HL-60 (cell line): ENCODE results near the gene WBP2.

Experiments
- DNase-seq, 2 experiments: peaks; one replicate each; pipeline ENCODE4 v3.0.0-alpha.2; 2010 to 2020; ENCODE audit warnings: low read depth in 1 of 2, low spot score in 1 of 2
- H3K27ac ChIP-seq: fragments of 250-450 bp; sonication (Bioruptor Pico); replicated peaks from 2 replicates; pipeline ENCODE4 v1.5.1; 2020; ENCODE audit warnings: mild to moderate bottlenecking, moderate library complexity
- H3K27me3 ChIP-seq: fragments of 250-450 bp; sonication (Bioruptor Pico); 2 replicates; pipeline ENCODE4 v1.5.1; 2021; ENCODE audit warnings: mild to moderate bottlenecking, moderate library complexity; ENCODE audit not compliant: insufficient read depth, poor library complexity, severe bottlenecking
- H3K4me3 ChIP-seq: replicated peaks from 2 replicates; pipeline ENCODE4 v1.5.1; 2011; ENCODE audit warnings: mild to moderate bottlenecking, control low read depth, low read length; ENCODE audit not compliant: insufficient read depth
- GABPA ChIP-seq: IDR thresholded peaks from 2 replicates; pipeline ENCODE4 v1.6.1; 2012; ENCODE audit warnings: low read depth
- POLR2AphosphoS5 ChIP-seq: IDR thresholded peaks from 2 replicates; pipeline ENCODE4 v1.6.1; 2012; ENCODE audit warnings: low read depth
- SPI1 ChIP-seq: IDR thresholded peaks from 2 replicates; pipeline ENCODE4 v1.6.1; 2012; ENCODE audit warnings: low read depth, mild to moderate bottlenecking, borderline replicate concordance
- TF ChIP-seq, protein P1 (sequence below): IDR thresholded peaks from 2 replicates; pipeline ENCODE4 v1.6.1; 2012; ENCODE audit warnings: low read depth; ENCODE audit not compliant: insufficient replicate concordance
- TF ChIP-seq, protein P2 (sequence below): IDR thresholded peaks from one replicate; pipeline ENCODE4 v1.5.1; 2011; ENCODE audit warnings: low read length, control low read depth, inconsistent platforms; ENCODE audit not compliant: insufficient read depth

WBP2 gene

DNA sequence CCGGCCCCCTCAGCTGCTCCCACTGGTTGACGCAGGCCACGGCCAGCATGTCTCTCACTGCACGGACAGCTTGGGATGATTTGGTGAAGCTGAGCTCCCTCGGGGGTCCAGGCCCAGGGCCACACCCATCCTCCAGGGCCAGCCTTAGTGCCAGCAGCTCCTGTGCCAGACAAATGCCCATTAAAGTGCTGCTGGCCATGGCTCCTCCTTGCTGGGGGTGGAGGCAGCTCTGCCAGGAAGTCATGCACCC lies 20.7 kb upstream of the WBP2 start:
- Histone ChIP-seq H3K27ac (no peak overlapping the region), H3K27me3 (peaks cover 9% of the 10 kb centered on the region), H3K4me3 (no peak overlapping the region)
- no peak for DNase-seq
- no peak for TF ChIP-seq GABPA
- TF ChIP-seq, protein P1, sequence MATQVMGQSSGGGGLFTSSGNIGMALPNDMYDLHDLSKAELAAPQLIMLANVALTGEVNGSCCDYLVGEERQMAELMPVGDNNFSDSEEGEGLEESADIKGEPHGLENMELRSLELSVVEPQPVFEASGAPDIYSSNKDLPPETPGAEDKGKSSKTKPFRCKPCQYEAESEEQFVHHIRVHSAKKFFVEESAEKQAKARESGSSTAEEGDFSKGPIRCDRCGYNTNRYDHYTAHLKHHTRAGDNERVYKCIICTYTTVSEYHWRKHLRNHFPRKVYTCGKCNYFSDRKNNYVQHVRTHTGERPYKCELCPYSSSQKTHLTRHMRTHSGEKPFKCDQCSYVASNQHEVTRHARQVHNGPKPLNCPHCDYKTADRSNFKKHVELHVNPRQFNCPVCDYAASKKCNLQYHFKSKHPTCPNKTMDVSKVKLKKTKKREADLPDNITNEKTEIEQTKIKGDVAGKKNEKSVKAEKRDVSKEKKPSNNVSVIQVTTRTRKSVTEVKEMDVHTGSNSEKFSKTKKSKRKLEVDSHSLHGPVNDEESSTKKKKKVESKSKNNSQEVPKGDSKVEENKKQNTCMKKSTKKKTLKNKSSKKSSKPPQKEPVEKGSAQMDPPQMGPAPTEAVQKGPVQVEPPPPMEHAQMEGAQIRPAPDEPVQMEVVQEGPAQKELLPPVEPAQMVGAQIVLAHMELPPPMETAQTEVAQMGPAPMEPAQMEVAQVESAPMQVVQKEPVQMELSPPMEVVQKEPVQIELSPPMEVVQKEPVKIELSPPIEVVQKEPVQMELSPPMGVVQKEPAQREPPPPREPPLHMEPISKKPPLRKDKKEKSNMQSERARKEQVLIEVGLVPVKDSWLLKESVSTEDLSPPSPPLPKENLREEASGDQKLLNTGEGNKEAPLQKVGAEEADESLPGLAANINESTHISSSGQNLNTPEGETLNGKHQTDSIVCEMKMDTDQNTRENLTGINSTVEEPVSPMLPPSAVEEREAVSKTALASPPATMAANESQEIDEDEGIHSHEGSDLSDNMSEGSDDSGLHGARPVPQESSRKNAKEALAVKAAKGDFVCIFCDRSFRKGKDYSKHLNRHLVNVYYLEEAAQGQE, result no peak
- no peak for TF ChIP-seq SPI1
- TF ChIP-seq, protein P2, sequence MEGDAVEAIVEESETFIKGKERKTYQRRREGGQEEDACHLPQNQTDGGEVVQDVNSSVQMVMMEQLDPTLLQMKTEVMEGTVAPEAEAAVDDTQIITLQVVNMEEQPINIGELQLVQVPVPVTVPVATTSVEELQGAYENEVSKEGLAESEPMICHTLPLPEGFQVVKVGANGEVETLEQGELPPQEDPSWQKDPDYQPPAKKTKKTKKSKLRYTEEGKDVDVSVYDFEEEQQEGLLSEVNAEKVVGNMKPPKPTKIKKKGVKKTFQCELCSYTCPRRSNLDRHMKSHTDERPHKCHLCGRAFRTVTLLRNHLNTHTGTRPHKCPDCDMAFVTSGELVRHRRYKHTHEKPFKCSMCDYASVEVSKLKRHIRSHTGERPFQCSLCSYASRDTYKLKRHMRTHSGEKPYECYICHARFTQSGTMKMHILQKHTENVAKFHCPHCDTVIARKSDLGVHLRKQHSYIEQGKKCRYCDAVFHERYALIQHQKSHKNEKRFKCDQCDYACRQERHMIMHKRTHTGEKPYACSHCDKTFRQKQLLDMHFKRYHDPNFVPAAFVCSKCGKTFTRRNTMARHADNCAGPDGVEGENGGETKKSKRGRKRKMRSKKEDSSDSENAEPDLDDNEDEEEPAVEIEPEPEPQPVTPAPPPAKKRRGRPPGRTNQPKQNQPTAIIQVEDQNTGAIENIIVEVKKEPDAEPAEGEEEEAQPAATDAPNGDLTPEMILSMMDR, result no peak
- no peak for TF ChIP-seq POLR2AphosphoS5

DNA sequence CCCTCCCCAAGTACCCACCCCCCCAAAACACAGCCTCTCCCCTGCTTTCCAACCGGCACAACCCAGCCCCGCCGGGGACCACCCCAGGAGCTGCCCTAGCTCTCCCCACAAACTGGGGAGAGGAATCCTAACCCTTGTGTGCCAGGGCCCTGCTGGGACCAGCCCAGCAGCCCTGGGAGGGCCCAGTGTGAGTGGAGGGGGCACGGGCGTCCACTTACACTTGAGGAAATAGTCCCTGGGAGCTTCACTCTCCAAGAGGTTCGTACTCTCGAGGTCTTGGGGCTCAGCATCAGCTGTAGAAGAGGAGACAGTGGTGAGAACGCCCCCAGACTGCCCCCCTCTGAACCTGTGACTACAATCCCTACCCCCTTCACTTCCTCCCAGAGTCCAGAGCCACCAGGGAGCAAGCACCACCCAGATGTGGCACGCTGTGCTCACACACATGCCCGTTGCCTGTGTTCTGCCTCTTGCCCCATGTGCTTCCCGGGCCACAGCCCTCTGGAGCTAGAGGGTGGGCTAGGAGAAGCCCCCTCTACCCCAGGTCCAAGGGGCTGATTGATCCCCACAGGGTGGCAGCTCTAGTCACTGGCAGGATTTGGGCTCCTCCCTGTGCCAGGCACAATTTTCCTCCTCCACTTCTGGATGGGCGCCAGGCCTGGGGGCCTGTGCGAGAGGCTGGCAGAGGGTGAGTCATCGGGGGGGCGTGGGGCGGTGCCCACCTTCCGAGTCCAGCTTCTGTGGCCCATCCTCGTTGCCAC lies 20.2 kb upstream of the WBP2 start:
- no peak overlapping the region for H3K27ac ChIP-seq
- no peak for DNase-seq
- peaks cover 9% of the 10 kb centered on the region for H3K27me3 ChIP-seq
- TF ChIP-seq SPI1 (no peak), GABPA (no peak), POLR2AphosphoS5 (no peak)
- TF ChIP-seq, protein P2, result no peak
- TF ChIP-seq, protein P1, result no peak
- no peak overlapping the region for H3K4me3 ChIP-seq

DNA sequence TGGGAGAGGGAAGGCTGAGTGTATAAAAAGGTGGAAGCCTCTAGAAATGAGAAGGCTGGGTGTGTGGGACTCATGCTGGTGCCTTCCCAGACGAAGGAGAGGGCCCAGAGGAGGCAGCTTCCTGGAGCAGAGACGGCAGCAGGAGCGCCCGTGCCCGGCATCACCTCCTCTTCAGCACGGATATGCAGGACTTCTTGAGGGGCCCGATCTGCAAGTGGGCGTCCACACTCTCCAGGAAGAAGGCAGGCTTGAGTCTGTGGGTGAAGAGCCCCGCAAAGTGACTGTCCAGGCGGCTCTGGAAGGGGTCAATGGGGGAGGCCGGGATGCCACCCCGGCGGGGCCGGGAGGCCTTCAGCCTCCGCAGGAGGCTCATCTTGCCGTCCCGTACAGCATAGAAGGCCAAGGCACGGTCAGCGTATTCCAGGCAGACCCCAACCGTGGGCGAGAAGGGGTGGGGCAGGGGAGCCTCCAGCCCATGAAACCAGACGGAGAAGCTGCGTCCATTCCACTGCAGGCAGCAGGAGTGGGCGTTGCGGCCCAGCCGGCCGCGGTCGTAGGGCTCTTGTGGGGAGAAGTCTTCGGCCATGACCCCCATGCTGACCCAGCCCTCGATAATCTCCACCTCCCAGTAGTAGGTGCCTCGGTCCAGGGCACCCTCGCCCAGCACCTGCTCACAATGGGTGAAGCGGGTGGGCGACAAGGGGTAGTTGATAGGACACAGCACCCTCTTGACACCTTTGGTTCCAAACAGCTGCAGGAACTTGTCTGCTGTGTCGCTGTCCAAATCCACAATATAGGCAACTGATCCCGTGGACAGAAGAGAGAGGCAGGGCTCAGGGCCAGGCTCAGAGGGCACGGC lies 19.4 kb upstream of the WBP2 start:
- no peak for DNase-seq
- Histone ChIP-seq H3K4me3 (no peak overlapping the region), H3K27ac (no peak overlapping the region), H3K27me3 (peaks cover 9% of the 10 kb centered on the region)
- TF ChIP-seq POLR2AphosphoS5, result no peak
- no peak for TF ChIP-seq GABPA
- no peak for TF ChIP-seq SPI1
- TF ChIP-seq, protein P2, result no peak
- TF ChIP-seq, protein P1, result peak; percentile 67
